Caco-2 (cell line): ENCODE data around the gene MT1E. TPM values are rescaled to one million over a fixed set of nuclear protein-coding genes. Genes with fewer than 3 reads are reported as not detected.

Source experiments
- BruUV-seq: library from RNA; stranded (reverse); fragments of 400-500 nt; replicated peaks from 2 replicates; lab custom pipeline; 2021; lab: Mats Ljungman, UMichigan
- CTCF ChIA-PET: fragments of 300-600 bp; sonication (Branson Sonifier 250); formaldehyde crosslinking; loops from one replicate; lab custom pipeline; 2022; ENCODE audit warnings: antibody characterized with exemption; lab: Charles Lee
- POLR2A ChIA-PET: fragments of 300-600 bp; sonication (Branson Sonifier 250); formaldehyde crosslinking; loops from one replicate; lab custom pipeline; 2022; ENCODE audit warnings: antibody characterized with exemption; lab: Charles Lee
- DNase-seq, 2 experiments: peaks; one replicate each; pipeline versions ENCODE4 v3.0.0 to v3.0.0-alpha.2; 2020 to 2022
- H3K27me3 ChIP-seq: replicated peaks from 2 replicates; pipeline ENCODE4 v1.6.0; 2011; ENCODE audit warnings: low read length; ENCODE audit not compliant: control insufficient read depth, insufficient read depth
- H3K36me3 ChIP-seq: 2 replicates; pipeline ENCODE4 v1.5.1; 2011; ENCODE audit warnings: low read length; ENCODE audit not compliant: control insufficient read depth, insufficient read depth
- H3K4me1 ChIP-seq: fragments of 250-450 bp; sonication (Bioruptor Pico); 2 replicates; pipeline ENCODE4 v1.5.1; 2020; ENCODE audit warnings: mild to moderate bottlenecking
- H3K4me3 ChIP-seq: 2 replicates; pipeline ENCODE4 v1.5.1; 2011; ENCODE audit warnings: low read depth, mild to moderate bottlenecking, control low read depth, low read length
- H3K9me3 ChIP-seq: fragments of 250-450 bp; sonication (Bioruptor Pico); 2 replicates; pipeline ENCODE4 v1.5.1; 2020; ENCODE audit warnings: mild to moderate bottlenecking, moderate library complexity
- H3K27ac Mint-ChIP-seq: one replicate; pipeline ENCODE4 v1.8.0; 2022; ENCODE audit warnings: mixed read lengths; ENCODE audit not compliant: unreplicated experiment
- H3K27me3 Mint-ChIP-seq: one replicate; pipeline ENCODE4 v1.8.0; 2022; ENCODE audit warnings: mixed read lengths; ENCODE audit not compliant: insufficient read depth, unreplicated experiment
- H3K36me3 Mint-ChIP-seq: one replicate; pipeline ENCODE4 v1.8.0; 2022; ENCODE audit warnings: mild to moderate bottlenecking, mixed read lengths; ENCODE audit not compliant: insufficient read depth, unreplicated experiment
- H3K4me1 Mint-ChIP-seq: one replicate; pipeline ENCODE4 v1.8.0; 2022; ENCODE audit warnings: low read depth, mixed read lengths; ENCODE audit not compliant: unreplicated experiment
- H3K4me3 Mint-ChIP-seq: one replicate; pipeline ENCODE4 v1.8.0; 2022; ENCODE audit warnings: mild to moderate bottlenecking, moderate library complexity, mixed read lengths; ENCODE audit not compliant: unreplicated experiment
- H3K9me3 Mint-ChIP-seq: one replicate; pipeline ENCODE4 v1.8.0; 2022; ENCODE audit warnings: mixed read lengths; ENCODE audit not compliant: unreplicated experiment
- intact Hi-C: fragments of 100-400 bp; cut with micrococcal nuclease; formaldehyde crosslinking; loops from one replicate; pipeline ENCODE4 v1.10.0; 2022; ENCODE audit not compliant: unreplicated experiment
- total RNA-seq: library from RNA; stranded (reverse); gene quantifications from 2 replicates; pipeline ENCODE4 v1.2.3, GENCODE V29; 2022
- TF ChIP-seq, protein P1 (sequence below), 2 experiments: fragments of 200-600 bp in 1 of 2; IDR thresholded peaks; 1 replicate in 1 of 2; 2 replicates in 1 of 2; pipeline versions ENCODE4 v1.5.1 to v1.8.0; 2011 to 2022; ENCODE audit warnings: antibody characterized with exemption in 1 of 2, control low read depth in 1 of 2, inconsistent platforms in 1 of 2, low read depth in 1 of 2, low read length in 1 of 2, mild to moderate bottlenecking in 1 of 2, moderate library complexity in 1 of 2; ENCODE audit not compliant: insufficient read depth in 1 of 2, severe bottlenecking in 1 of 2, unreplicated experiment in 1 of 2

Gene MT1E
- total RNA-seq, 1 experiment from 2014 or later = 2.0 TPM

- no peaks in the 10 kb centered on the region for H3K36me3 ChIP-seq
- Mint-ChIP-seq H3K36me3 (no peaks in the 10 kb centered on the region), H3K4me1 (peaks cover 8% of the 10 kb centered on the region), H3K4me3 (no peak overlapping the region), H3K27ac (no peak overlapping the region), H3K9me3 (no peaks in the 10 kb centered on the region), H3K27me3 (peaks cover 10% of the 10 kb centered on the region)
- no peaks in the 10 kb centered on the region for H3K9me3 ChIP-seq
- peaks cover 18% of the 10 kb centered on the region for H3K4me1 ChIP-seq
- TF ChIP-seq, protein P1, sequence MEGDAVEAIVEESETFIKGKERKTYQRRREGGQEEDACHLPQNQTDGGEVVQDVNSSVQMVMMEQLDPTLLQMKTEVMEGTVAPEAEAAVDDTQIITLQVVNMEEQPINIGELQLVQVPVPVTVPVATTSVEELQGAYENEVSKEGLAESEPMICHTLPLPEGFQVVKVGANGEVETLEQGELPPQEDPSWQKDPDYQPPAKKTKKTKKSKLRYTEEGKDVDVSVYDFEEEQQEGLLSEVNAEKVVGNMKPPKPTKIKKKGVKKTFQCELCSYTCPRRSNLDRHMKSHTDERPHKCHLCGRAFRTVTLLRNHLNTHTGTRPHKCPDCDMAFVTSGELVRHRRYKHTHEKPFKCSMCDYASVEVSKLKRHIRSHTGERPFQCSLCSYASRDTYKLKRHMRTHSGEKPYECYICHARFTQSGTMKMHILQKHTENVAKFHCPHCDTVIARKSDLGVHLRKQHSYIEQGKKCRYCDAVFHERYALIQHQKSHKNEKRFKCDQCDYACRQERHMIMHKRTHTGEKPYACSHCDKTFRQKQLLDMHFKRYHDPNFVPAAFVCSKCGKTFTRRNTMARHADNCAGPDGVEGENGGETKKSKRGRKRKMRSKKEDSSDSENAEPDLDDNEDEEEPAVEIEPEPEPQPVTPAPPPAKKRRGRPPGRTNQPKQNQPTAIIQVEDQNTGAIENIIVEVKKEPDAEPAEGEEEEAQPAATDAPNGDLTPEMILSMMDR (IDR thresholded peaks at IDR 0.05; ENCODE audit: insufficient read depth in 1 of 2, low read depth in 1 of 2, low read length in 1 of 2, severe bottlenecking in 1 of 2, unreplicated experiment in 1 of 2) = no peak
- H3K27me3 ChIP-seq = no peaks in the 10 kb centered on the region
- no peak for DNase-seq
- intact Hi-C loops = no loop called here
- no TSS peak for BruUV-seq
- no peak overlapping the region for H3K4me3 ChIP-seq
- ChIA-PET POLR2A (no interaction called here), CTCF (no interaction called here)
Observed at GRCh38 chr16:56647641-56648431, 22.3 kb downstream of the MT1E start.

DNA sequence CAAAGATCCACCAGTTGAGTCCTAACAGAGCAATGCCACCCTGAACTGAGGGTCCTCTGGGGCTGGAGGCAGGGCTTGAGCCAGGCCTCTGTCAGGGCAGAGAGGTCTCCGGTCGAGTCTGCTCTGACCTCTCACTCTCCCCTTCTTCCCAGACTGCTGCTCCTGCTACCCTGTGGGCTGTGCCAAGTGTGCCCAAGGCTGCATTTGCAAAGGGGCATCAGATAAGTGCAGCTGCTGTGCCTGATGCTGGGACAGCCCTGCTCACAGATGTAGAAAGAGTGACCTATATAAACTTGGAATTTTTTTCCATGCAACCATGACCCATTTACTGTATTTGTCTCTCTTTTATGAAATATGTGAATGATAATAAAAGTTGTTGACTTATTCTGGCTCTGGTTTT is 23.7 kb downstream of the MT1E start:
- Histone ChIP-seq H3K27me3 (no peaks in the 10 kb centered on the region), H3K9me3 (no peaks in the 10 kb centered on the region), H3K4me3 (no peak overlapping the region), H3K36me3 (no peaks in the 10 kb centered on the region), H3K4me1 (peaks cover 18% of the 10 kb centered on the region)
- TF ChIP-seq, protein P1 (IDR thresholded peaks at IDR 0.05; ENCODE audit: insufficient read depth in 1 of 2, low read depth in 1 of 2, low read length in 1 of 2, severe bottlenecking in 1 of 2, unreplicated experiment in 1 of 2) = no peak
- peaks cover 7% of the 10 kb centered on the region for H3K27me3 Mint-ChIP-seq
- no peak for DNase-seq
- H3K4me1 Mint-ChIP-seq = no peaks in the 10 kb centered on the region
- no peak overlapping the region for H3K27ac Mint-ChIP-seq
- H3K4me3 Mint-ChIP-seq = no peak overlapping the region
- ChIA-PET CTCF (interaction anchor here (1.2 kb wide), 1 partner anchor 49 kb away, joined by 3 read pairs; no protein-coding TSS in a partner anchor), POLR2A (no interaction called here)
- intact Hi-C loops = loop anchor here (1.0 kb wide), 1 partner anchor 8 kb away; the partner anchor contains the start of gene MT1F
- no peaks in the 10 kb centered on the region for H3K36me3 Mint-ChIP-seq
- BruUV-seq = no TSS peak
- H3K9me3 Mint-ChIP-seq = no peaks in the 10 kb centered on the region

GRCh38 chr16:56649820-56650219 is 24.2 kb downstream of the MT1E start:
- Mint-ChIP-seq H3K36me3 (no peaks in the 10 kb centered on the region), H3K4me1 (no peaks in the 10 kb centered on the region), H3K27me3 (peaks cover 6% of the 10 kb centered on the region), H3K4me3 (no peak overlapping the region), H3K9me3 (no peaks in the 10 kb centered on the region), H3K27ac (no peak overlapping the region)
- H3K36me3 ChIP-seq = no peaks in the 10 kb centered on the region
- H3K9me3 ChIP-seq = no peaks in the 10 kb centered on the region
- POLR2A ChIA-PET = no interaction called here
- H3K4me1 ChIP-seq = peaks cover 18% of the 10 kb centered on the region
- H3K27me3 ChIP-seq = no peaks in the 10 kb centered on the region
- CTCF ChIA-PET = interaction anchor here (0.6 to 1.2 kb wide), 2 partner anchors 24 to 49 kb away, joined by 3 read pairs; partner anchors contain the start of gene MT1E
- peak in 1 of 2 experiments; percentile 37 for DNase-seq
- BruUV-seq = no TSS peak
- TF ChIP-seq, protein P1 (IDR thresholded peaks at IDR 0.05; ENCODE audit: insufficient read depth in 1 of 2, low read depth in 1 of 2, low read length in 1 of 2, severe bottlenecking in 1 of 2, unreplicated experiment in 1 of 2) = no peak
- intact Hi-C loops = loop anchor here (1.0 kb wide), 1 partner anchor 7 kb away; the partner anchor contains the start of gene MT1F
- no peak overlapping the region for H3K4me3 ChIP-seq
